ENCODE measurements around the gene LMOD2. TPM values are rescaled to one million over a fixed set of nuclear protein-coding genes. Genes with fewer than 3 reads are reported as not detected.

Gene LMOD2
- total RNA-seq, 1 experiment from 2014 or later: not detected

- Histone ChIP-seq H3K27ac (ENCODE audit: insufficient read length, low read depth, low read length) (no peak overlapping the region), H3K4ac (ENCODE audit: low read depth, low read length) (no peak overlapping the region)
- TF ChIP-seq CTCF (conservative IDR thresholded peaks at IDR 0.05): no peak
Measured at GRCh38 chr7:123662293-123662692, 6.6 kb downstream of the LMOD2 start.

More at GRCh38 chr7:123662293-123662692, 6.6 kb downstream of the LMOD2 start:
- Histone ChIP-seq H3K4me2 (ENCODE audit: insufficient read depth, insufficient read length, low read length) (no peak overlapping the region), H3K79me2 (ENCODE audit: insufficient read depth, low read length) (no peaks in the 10 kb centered on the region), H2BK15ac (ENCODE audit: low read depth, low read length) (no peak overlapping the region), H2BK20ac (ENCODE audit: low read depth, low read length, poor library complexity, severe bottlenecking) (no peak overlapping the region), H3K79me1 (ENCODE audit: insufficient read depth, low read depth, low read length, poor library complexity, severe bottlenecking) (no peaks in the 10 kb centered on the region), H2AK5ac (ENCODE audit: insufficient read length, low read length) (no peak overlapping the region), H3K23ac (ENCODE audit: insufficient read length, low read depth, low read length) (no peak overlapping the region), H3K56ac (ENCODE audit: insufficient read length, low read depth, low read length) (no peak overlapping the region), H3K9ac (ENCODE audit: extremely low read depth, insufficient read length, low read length) (no peak overlapping the region), H2BK120ac (ENCODE audit: low read depth, low read length, poor library complexity, severe bottlenecking) (no peak overlapping the region), H2AFZ (ENCODE audit: low read length) (no peak overlapping the region), H2BK12ac (ENCODE audit: insufficient read length, low read depth, low read length) (no peak overlapping the region), H3K18ac (ENCODE audit: insufficient read length, low read depth, low read length) (no peak overlapping the region), H3K4me1 (ENCODE audit: insufficient read depth, low read length) (no peaks in the 10 kb centered on the region), H4K20me1 (ENCODE audit: control insufficient read depth, insufficient read depth, insufficient read length) (no peaks in the 10 kb centered on the region), H2BK5ac (ENCODE audit: insufficient read length, low read length) (no peak overlapping the region), H3K9me3 (ENCODE audit: control insufficient read depth, low read depth, low read length) (no peaks in the 10 kb centered on the region), H4K8ac (replicated peaks; ENCODE audit: insufficient read length, low read depth, low read length) (no peak overlapping the region), H3T11ph (ENCODE audit: low read length) (no peak overlapping the region), H4K91ac (ENCODE audit: insufficient read length, low read depth, low read length) (no peak overlapping the region), H4K5ac (ENCODE audit: insufficient read length, low read depth, low read length) (no peak overlapping the region), H3K14ac (ENCODE audit: insufficient read depth, low read length) (no peak overlapping the region), H3K23me2 (ENCODE audit: insufficient read length, low read depth, low read length, poor library complexity, severe bottlenecking) (no peaks in the 10 kb centered on the region), H3K27me3 (ENCODE audit: insufficient read depth, low read length) (no peaks in the 10 kb centered on the region)
- no CpG with 5 or more reads among the region's 15 CpGs for WGBS (ENCODE audit: extremely low coverage, insufficient read length, low lambda C conversion rate)
- peaks cover 10 to 21% of the 10 kb centered on the region in 2 experiments for H3K4me1 Mint-ChIP-seq
- no peak for DNase-seq
- no peaks in the 10 kb centered on the region for H3K9me3 Mint-ChIP-seq
- no peak overlapping the region for H3K4me3 Mint-ChIP-seq
- H3K27ac Mint-ChIP-seq: no peak overlapping the region
- no peaks in the 10 kb centered on the region; a peak in 1 of 7 replicates for H3K36me3 Mint-ChIP-seq (ENCODE audit: insufficient read depth in 1 of 3, low read depth in 3 of 3)
- no peaks in the 10 kb centered on the region for H3K27me3 Mint-ChIP-seq (ENCODE audit: low read depth)

Measured in H9 (cell line).